Lower lobe of right lung (tissue), 2 donors: Measurements from ENCODE around the gene PSME1. TPM values are rescaled to one million over a fixed set of nuclear protein-coding genes. Genes with fewer than 3 reads are reported as not detected.

Experiments used
- ATAC-seq, 2 donors: fragments of 200-7000 bp; cut with Tn5 transposase; one replicate each; pipeline ENCODE4 v1.9.1; 2020 to 2022; ENCODE audit warnings: mild to moderate bottlenecking in 2 of 2, moderate library complexity in 2 of 2
- DNase-seq: peaks from one replicate; pipeline ENCODE4 v3.0.0-alpha.2; 2020
- H3K27ac ChIP-seq: fragments of 200-600 bp; one replicate; pipeline ENCODE4 v1.8.0; 2022
- H3K27me3 ChIP-seq: fragments of 200-600 bp; one replicate; pipeline ENCODE4 v1.8.0; 2022; ENCODE audit warnings: low read depth
- H3K36me3 ChIP-seq: fragments of 200-600 bp; one replicate; pipeline ENCODE4 v1.8.0; 2022; ENCODE audit warnings: mild to moderate bottlenecking
- H3K4me1 ChIP-seq: fragments of 200-600 bp; one replicate; pipeline ENCODE4 v1.8.0; 2022
- H3K4me3 ChIP-seq: fragments of 200-600 bp; one replicate; pipeline ENCODE4 v1.8.0; 2022; ENCODE audit warnings: mild to moderate bottlenecking
- H3K9me3 ChIP-seq: fragments of 200-600 bp; one replicate; pipeline ENCODE4 v1.8.0; 2022
- intact Hi-C: fragments of 100-400 bp; cut with DNase I; formaldehyde crosslinking; loops from one replicate; pipeline ENCODE4 v1.11.0; 2022
- total RNA-seq: library from RNA; stranded (reverse); fragmentation: NEBNext Ultra II Directional; extraction: Animal tissue kit (Norgen Biotek cat#: 25700); gene quantifications from one replicate; pipeline ENCODE4 v1.2.1, GENCODE V29; 2021
- TF ChIP-seq, protein P1 (sequence below): fragments of 200-600 bp; IDR thresholded peaks from one replicate; pipeline ENCODE4 v1.8.0; 2022; ENCODE audit warnings: antibody characterized with exemption, mild to moderate bottlenecking
- donor health status: DM: no; HTN: yes; CAD: no; lungs with severe emphysema.

PSME1 gene
- total RNA-seq, 1 donor from 2014 or later, result 198 TPM

DNA sequence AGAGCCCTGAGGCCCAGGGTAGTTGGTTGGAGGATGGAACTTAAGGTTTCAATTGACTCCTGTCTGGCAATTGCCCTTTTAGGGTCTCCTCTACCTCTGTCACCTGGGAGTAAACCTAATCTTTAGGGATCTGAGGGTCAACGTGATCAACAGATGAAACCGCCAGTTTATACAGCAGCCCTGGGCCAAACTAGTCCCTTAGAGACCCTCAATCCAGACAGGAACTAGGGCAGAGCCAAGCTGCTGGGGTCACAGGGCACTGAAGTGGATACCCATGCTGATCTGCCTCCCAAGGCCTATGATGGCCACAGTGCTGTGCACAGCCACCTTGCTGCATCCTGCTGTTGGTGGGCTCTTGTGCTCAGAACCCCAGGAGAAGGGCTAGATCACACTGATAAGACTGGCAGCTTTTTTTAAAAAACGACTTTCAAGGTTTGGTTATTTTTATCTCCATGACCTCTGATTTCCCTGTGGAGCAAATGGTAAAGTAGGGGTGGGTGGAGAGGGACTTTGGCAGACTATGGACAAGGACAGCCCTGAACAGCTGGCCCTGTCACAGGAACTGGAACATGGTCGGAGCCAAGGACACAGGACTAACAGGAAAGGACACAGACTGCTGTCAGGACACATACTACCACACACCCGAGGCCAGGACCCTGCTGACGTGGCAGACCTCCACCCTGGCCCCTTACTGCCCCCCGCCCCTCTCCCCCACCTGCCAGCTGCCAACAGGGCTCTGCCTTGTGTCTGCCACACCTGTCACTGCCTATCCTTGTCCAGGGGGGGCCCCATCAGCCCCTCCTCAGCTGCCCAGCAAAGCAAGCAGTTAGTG is 5.1 kb upstream of the PSME1 start:
- TF ChIP-seq, protein P1, sequence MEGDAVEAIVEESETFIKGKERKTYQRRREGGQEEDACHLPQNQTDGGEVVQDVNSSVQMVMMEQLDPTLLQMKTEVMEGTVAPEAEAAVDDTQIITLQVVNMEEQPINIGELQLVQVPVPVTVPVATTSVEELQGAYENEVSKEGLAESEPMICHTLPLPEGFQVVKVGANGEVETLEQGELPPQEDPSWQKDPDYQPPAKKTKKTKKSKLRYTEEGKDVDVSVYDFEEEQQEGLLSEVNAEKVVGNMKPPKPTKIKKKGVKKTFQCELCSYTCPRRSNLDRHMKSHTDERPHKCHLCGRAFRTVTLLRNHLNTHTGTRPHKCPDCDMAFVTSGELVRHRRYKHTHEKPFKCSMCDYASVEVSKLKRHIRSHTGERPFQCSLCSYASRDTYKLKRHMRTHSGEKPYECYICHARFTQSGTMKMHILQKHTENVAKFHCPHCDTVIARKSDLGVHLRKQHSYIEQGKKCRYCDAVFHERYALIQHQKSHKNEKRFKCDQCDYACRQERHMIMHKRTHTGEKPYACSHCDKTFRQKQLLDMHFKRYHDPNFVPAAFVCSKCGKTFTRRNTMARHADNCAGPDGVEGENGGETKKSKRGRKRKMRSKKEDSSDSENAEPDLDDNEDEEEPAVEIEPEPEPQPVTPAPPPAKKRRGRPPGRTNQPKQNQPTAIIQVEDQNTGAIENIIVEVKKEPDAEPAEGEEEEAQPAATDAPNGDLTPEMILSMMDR, result no peak

DNA sequence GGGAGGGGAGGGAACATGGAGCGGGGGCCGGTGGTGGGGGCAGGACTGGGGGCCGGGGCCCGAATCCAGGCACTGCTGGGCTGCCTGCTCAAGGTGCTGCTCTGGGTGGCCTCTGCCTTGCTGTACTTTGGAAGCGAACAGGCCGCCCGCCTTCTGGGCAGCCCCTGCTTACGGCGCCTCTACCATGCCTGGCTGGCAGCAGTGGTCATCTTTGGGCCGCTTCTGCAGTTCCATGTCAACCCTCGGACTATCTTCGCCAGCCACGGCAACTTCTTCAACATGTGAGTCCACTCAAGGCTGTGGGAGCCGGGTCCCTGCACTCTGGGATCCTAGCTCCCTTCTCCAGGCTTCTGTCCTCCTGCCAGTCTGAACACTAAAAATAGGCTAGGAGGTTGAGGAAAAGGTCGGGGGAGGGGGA is 4.4 kb upstream of the PSME1 start:
- H3K9me3 ChIP-seq, result no peaks in the 10 kb centered on the region
- intact Hi-C loops, result no loop called here
- TF ChIP-seq, protein P1, result no peak
- H3K27ac ChIP-seq, result peak overlapping the region; percentile 72
- DNase-seq (no peak), ATAC-seq (no peak)
- peaks cover 11% of the 10 kb centered on the region for H3K4me1 ChIP-seq
- H3K4me3 ChIP-seq, result no peak overlapping the region
- no peaks in the 10 kb centered on the region for H3K27me3 ChIP-seq
- no peaks in the 10 kb centered on the region for H3K36me3 ChIP-seq

More for the DNA sequence above, 5.1 kb upstream of the PSME1 start:
- H3K4me1 ChIP-seq, result peaks cover 11% of the 10 kb centered on the region
- DNase-seq (no peak), ATAC-seq (no peak)
- no peaks in the 10 kb centered on the region for H3K27me3 ChIP-seq
- intact Hi-C loops, result no loop called here
- H3K9me3 ChIP-seq, result no peaks in the 10 kb centered on the region
- H3K4me3 ChIP-seq, result no peak overlapping the region
- H3K36me3 ChIP-seq, result no peaks in the 10 kb centered on the region
- H3K27ac ChIP-seq, result peak overlapping the region; percentile 72

DNA sequence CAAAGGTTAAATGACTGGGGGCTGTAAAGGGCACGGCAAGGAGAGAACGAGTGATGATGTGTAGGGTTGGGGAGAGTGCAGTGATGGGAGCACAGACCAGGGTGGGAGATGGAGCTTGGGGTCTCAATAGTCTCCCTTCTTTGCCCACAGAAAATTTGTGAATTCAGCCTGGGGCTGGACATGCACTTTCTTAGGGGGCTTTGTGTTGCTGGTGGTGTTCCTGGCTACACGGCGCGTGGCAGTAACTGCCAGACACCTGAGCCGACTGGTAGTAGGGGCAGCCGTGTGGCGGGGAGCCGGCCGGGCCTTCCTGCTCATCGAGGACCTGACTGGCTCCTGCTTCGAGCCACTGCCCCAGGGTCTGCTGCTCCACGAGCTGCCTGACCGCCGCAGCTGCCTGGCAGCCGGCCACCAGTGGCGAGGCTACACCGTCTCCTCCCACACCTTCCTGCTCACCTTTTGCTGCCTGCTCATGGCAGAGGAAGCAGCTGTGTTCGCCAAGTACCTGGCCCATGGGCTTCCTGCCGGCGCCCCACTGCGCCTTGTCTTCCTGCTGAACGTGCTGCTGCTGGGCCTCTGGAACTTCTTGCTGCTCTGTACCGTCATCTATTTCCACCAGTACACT is 3.8 kb upstream of the PSME1 start:
- Histone ChIP-seq H3K9me3 (no peaks in the 10 kb centered on the region), H3K4me1 (peaks cover 17% of the 10 kb centered on the region), H3K27ac (no peak overlapping the region), H3K4me3 (no peak overlapping the region), H3K36me3 (peaks cover under 1% of the 10 kb centered on the region), H3K27me3 (no peaks in the 10 kb centered on the region)
- intact Hi-C loops, result no loop called here
- TF ChIP-seq, protein P1, result no peak
- ATAC-seq, result no peak
- no peak for DNase-seq

DNA sequence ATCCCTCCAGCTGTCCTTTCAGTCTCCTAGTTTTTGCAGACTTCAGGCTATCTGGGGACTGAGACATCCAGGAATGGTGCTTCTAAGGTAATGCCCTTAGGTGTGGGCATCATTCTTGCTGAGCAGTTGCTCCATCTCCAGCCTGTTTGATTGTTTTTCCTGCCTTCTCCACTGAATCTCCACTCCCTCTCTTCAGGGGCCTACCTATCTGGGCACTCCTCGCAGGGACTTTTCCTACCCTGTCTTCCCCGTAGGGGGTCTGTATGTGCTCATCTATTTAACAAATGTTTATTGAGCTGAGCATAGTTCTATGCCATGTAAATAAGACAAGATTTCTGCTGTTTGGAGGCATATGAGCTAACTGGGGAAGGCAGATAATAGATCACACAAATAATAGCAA is 3.0 kb upstream of the PSME1 start:
- Histone ChIP-seq H3K27ac (no peak overlapping the region), H3K4me1 (peaks cover 25% of the 10 kb centered on the region), H3K9me3 (no peaks in the 10 kb centered on the region), H3K36me3 (peaks cover 9% of the 10 kb centered on the region), H3K27me3 (no peaks in the 10 kb centered on the region), H3K4me3 (no peak overlapping the region)
- ATAC-seq (no peak), DNase-seq (no peak)
- TF ChIP-seq, protein P1, result no peak
- intact Hi-C loops, result no loop called here

DNA sequence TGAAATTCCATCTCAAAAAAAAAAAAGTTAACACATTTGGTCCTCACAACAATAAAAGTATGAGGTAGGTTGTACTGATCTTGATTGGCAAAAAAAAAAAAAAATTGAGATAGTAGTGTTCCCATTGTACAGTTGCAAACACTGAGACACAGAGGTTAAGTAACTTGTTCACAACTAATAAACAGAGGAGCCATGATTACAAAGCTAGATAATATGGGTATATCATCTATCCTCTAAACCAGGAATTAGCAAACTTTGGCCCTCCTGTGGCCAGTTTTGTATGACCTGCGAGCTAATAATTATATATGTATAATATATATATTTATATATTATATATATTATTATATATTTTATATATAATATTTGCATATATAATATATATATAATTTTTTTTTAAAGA is 2.3 kb upstream of the PSME1 start:
- ATAC-seq, result no peak
- TF ChIP-seq, protein P1, result no peak
- H3K27ac ChIP-seq, result no peak overlapping the region
- intact Hi-C loops, result no loop called here
- peaks cover 31% of the 10 kb centered on the region for H3K4me1 ChIP-seq
- no peak for DNase-seq
- no peak overlapping the region for H3K4me3 ChIP-seq
- H3K9me3 ChIP-seq, result no peaks in the 10 kb centered on the region
- no peaks in the 10 kb centered on the region for H3K27me3 ChIP-seq
- peaks cover 16% of the 10 kb centered on the region for H3K36me3 ChIP-seq
